Fibroblast of mammary gland (primary cell): ENCODE data around the gene PALLD.
"Not testable (repeated sequence)": the region's sequence is repeated elsewhere in the genome, so short reads cannot be mapped to it uniquely, and the experiment has no call there.

Experiments
- DNase-seq: peaks from one replicate; pipeline ENCODE4 v3.0.0-alpha.2; 2010; ENCODE audit warnings: low read depth
- H3K4me3 ChIP-seq: 2 replicates; pipeline ENCODE4 v1.5.1; 2011; ENCODE audit warnings: low read depth, mild to moderate bottlenecking, low read length, moderate library complexity; ENCODE audit not compliant: control insufficient read depth
- CTCF ChIP-seq: conservative IDR thresholded peaks from 2 replicates; pipeline ENCODE4 v1.5.1; 2011; ENCODE audit warnings: low read depth, low read length, inconsistent platforms; ENCODE audit not compliant: control insufficient read depth, insufficient read depth

Gene PALLD

GRCh38 chr4:168722391-168722790 lies 225.5 kb downstream of the PALLD start:
- no peak for TF ChIP-seq CTCF
- DNase-seq = no peak

GRCh38 chr4:168723020-168723419 lies 226.2 kb downstream of the PALLD start:
- TF ChIP-seq CTCF = no peak
- peak; percentile 77 for DNase-seq
- H3K4me3 ChIP-seq = no peak overlapping the region

More at GRCh38 chr4:168722391-168722790, 225.5 kb downstream of the PALLD start:
- no peak overlapping the region for H3K4me3 ChIP-seq

GRCh38 chr4:168723569-168723968 lies 226.7 kb downstream of the PALLD start:
- H3K4me3 ChIP-seq = no peak overlapping the region
- peak; percentile 33 for DNase-seq
- TF ChIP-seq CTCF = no peak

- no peak overlapping the region for H3K4me3 ChIP-seq
- TF ChIP-seq CTCF = no peak
- no peak for DNase-seq
Measured at GRCh38 chr4:168724243-168724642, 227.4 kb downstream of the PALLD start.

GRCh38 chr4:168724686-168725411 lies 228.0 kb downstream of the PALLD start:
- H3K4me3 ChIP-seq = no peak overlapping the region
- DNase-seq = peak; percentile 72
- TF ChIP-seq CTCF = no peak

GRCh38 chr4:168725930-168726329 lies 229.1 kb downstream of the PALLD start:
- DNase-seq = no peak
- H3K4me3 ChIP-seq = no peak overlapping the region
- TF ChIP-seq CTCF = no peak

GRCh38 chr4:168727181-168727580 lies 230.3 kb downstream of the PALLD start:
- not testable (repeated sequence) for H3K4me3 ChIP-seq, DNase-seq
